Naive thymus-derived CD4-positive, alpha-beta T cell (primary cell): ENCODE measurements around the gene PSTPIP2. TPM values are rescaled to one million over a fixed set of nuclear protein-coding genes. Genes with fewer than 3 reads are reported as not detected.

Experiments used
- ATAC-seq: fragments of 150-1000 bp; cut with Tn5 transposase; 2 replicates; pipeline ENCODE4 v1.10.0; 2021; ENCODE audit warnings: mild to moderate bottlenecking, moderate library complexity
- CTCF ChIA-PET: fragments of 350-600 bp; sonication (Branson Sonifier 250); formaldehyde crosslinking; loops from one replicate; lab custom pipeline; 2021; ENCODE audit warnings: antibody characterized with exemption; lab: Charles Lee
- POLR2A ChIA-PET: fragments of 350-600 bp; sonication (Branson Sonifier 250); formaldehyde crosslinking; loops from one replicate; lab custom pipeline; 2021; ENCODE audit warnings: antibody characterized with exemption, inconsistent platforms; lab: Charles Lee
- DNase-seq, 9 donors: peaks; one replicate each; pipeline versions ENCODE4 v3.0.0 to v3.0.0-alpha.2; 2020 to 2022; ENCODE audit warnings: mixed read lengths in 1 of 9
- H3K27ac ChIP-seq: one replicate; pipeline ENCODE4 v1.7.0; 2013; ENCODE audit warnings: mild to moderate bottlenecking, low read depth, low read length, moderate library complexity
- H3K27me3 ChIP-seq, 2 donors: one replicate each; pipeline ENCODE4 v1.7.0; 2013; ENCODE audit warnings: low read length in 2 of 2, mild to moderate bottlenecking in 2 of 2, moderate library complexity in 2 of 2; ENCODE audit not compliant: control insufficient read depth in 2 of 2, insufficient read depth in 2 of 2
- H3K36me3 ChIP-seq, 3 experiments: 1 replicate in 2 of 3; 2 replicates in 1 of 3; pipeline ENCODE4 v1.7.0; 2013; ENCODE audit warnings: low read length in 3 of 3, mild to moderate bottlenecking in 3 of 3, moderate library complexity in 1 of 3; ENCODE audit not compliant: insufficient read depth in 3 of 3, control insufficient read depth in 2 of 3
- H3K4me1 ChIP-seq, 2 donors: one replicate each; pipeline ENCODE4 v1.7.0; 2013; ENCODE audit warnings: low read length in 2 of 2, mild to moderate bottlenecking in 2 of 2, moderate library complexity in 1 of 2; ENCODE audit not compliant: control insufficient read depth in 2 of 2, insufficient read depth in 2 of 2
- H3K4me3 ChIP-seq: 2 replicates; pipeline ENCODE4 v1.7.0; 2013; ENCODE audit warnings: mild to moderate bottlenecking, low read length
- H3K9me3 ChIP-seq, 3 experiments: 1 replicate in 2 of 3; 2 replicates in 1 of 3; pipeline ENCODE4 v1.7.0; 2013; ENCODE audit warnings: low read length in 3 of 3; ENCODE audit not compliant: control insufficient read depth in 2 of 3
- H3K27ac Mint-ChIP-seq, 9 donors: one replicate each; pipeline ENCODE4 v1.8.0; 2020 to 2022; ENCODE audit warnings: mixed read lengths in 9 of 9, mild to moderate bottlenecking in 8 of 9, moderate library complexity in 5 of 9, inconsistent platforms in 2 of 9
- H3K27me3 Mint-ChIP-seq, 5 donors: one replicate each; pipeline ENCODE4 v1.8.0; 2021 to 2022; ENCODE audit warnings: mixed read lengths in 5 of 5, mild to moderate bottlenecking in 1 of 5
- H3K36me3 Mint-ChIP-seq, 5 donors: one replicate each; pipeline ENCODE4 v1.8.0; 2020 to 2022; ENCODE audit warnings: mixed read lengths in 5 of 5, mild to moderate bottlenecking in 3 of 5, inconsistent platforms in 1 of 5
- H3K4me1 Mint-ChIP-seq, 7 donors: one replicate each; pipeline ENCODE4 v1.8.0; 2020 to 2022; ENCODE audit warnings: mixed read lengths in 7 of 7, mild to moderate bottlenecking in 3 of 7, inconsistent platforms in 1 of 7
- H3K4me3 Mint-ChIP-seq, 10 donors: one replicate each; pipeline ENCODE4 v1.8.0; 2020 to 2022; ENCODE audit warnings: mild to moderate bottlenecking in 10 of 10, mixed read lengths in 10 of 10, moderate library complexity in 6 of 10, inconsistent platforms in 2 of 10
- H3K9me3 Mint-ChIP-seq, 11 donors: one replicate each; pipeline ENCODE4 v1.8.0; 2020 to 2022; ENCODE audit warnings: mixed read lengths in 11 of 11, mild to moderate bottlenecking in 4 of 11, inconsistent platforms in 1 of 11, moderate library complexity in 1 of 11
- intact Hi-C, 2 donors: fragments of 100-400 bp; cut with micrococcal nuclease; formaldehyde crosslinking; loops; one replicate each; pipeline ENCODE4 v1.15.1; 2023
- polyA plus RNA-seq, 2 donors: library from polyadenylated mRNA; unstranded; fragments of 300-500 nt; fragmentation: Illumina TruSeq; gene quantifications; one replicate each; pipeline ENCODE4 v1.2.3, GENCODE V29; 2021
- total RNA-seq, 6 experiments: library from RNA in 5 of 6; stranded (reverse) in 5 of 6; gene quantifications; 1 replicate in 5 of 6; 2 replicates in 1 of 6; pipeline ENCODE4 v1.2.3 and lab custom pipeline; 2021 to 2026

Gene PSTPIP2
- total and polyA plus RNA-seq, 7 experiments from 2014 or later = 11.1 to 24.6 (median 15.2) TPM

- H3K27ac ChIP-seq = no peak overlapping the region
- H3K9me3 Mint-ChIP-seq = peaks cover 0 to 18% (median 10%) of the 10 kb centered on the region in 11 donors
- H3K27ac Mint-ChIP-seq = peak overlapping the region in 3 of 9 donors; percentile 2 to 64 (median 50)
- intact Hi-C loops = no loop called here
- peaks cover 16 to 38% (median 30%) of the 10 kb centered on the region in 7 donors for H3K4me1 Mint-ChIP-seq
- H3K4me1 ChIP-seq = peaks cover 0 to 29% of the 10 kb centered on the region in 2 donors
- H3K27me3 Mint-ChIP-seq = peaks cover 0 to 2% (median 0%) of the 10 kb centered on the region in 5 donors
- H3K27me3 ChIP-seq = no peaks in the 10 kb centered on the region
- POLR2A ChIA-PET = interaction anchor here (1.1 kb wide), 1 partner anchor 56 kb away, joined by 3 read pairs; no protein-coding TSS in a partner anchor
- no peak overlapping the region for H3K4me3 ChIP-seq
- H3K4me3 Mint-ChIP-seq = no peak overlapping the region
- peaks cover 3 to 36% (median 21%) of the 10 kb centered on the region in 5 donors for H3K36me3 Mint-ChIP-seq
- no peak for DNase-seq
- CTCF ChIA-PET = interaction anchor here (0.6 kb wide), 1 partner anchor 29 kb away, joined by 5 read pairs; no protein-coding TSS in a partner anchor
- H3K36me3 ChIP-seq = peaks cover 0 to 4% (median 0%) of the 10 kb centered on the region in 3 experiments
- ATAC-seq = no peak
- H3K9me3 ChIP-seq = peaks cover 0 to 7% (median 0%) of the 10 kb centered on the region in 3 experiments
Observed at GRCh38 chr18:46002934-46003333, 69.1 kb downstream of the PSTPIP2 start.

- no peak for ATAC-seq
- Histone ChIP-seq H3K27ac (no peak overlapping the region), H3K27me3 (no peaks in the 10 kb centered on the region), H3K4me3 (no peak overlapping the region), H3K9me3 (peaks cover 0 to 7% (median 0%) of the 10 kb centered on the region in 3 experiments), H3K4me1 (peaks cover 0 to 38% of the 10 kb centered on the region in 2 donors), H3K36me3 (peaks cover 0 to 4% (median 0%) of the 10 kb centered on the region in 3 experiments)
- Mint-ChIP-seq H3K27ac (no peak overlapping the region), H3K4me3 (no peak overlapping the region), H3K27me3 (peaks cover 0 to 2% (median 0%) of the 10 kb centered on the region in 5 donors), H3K36me3 (peaks cover 0 to 28% (median 18%) of the 10 kb centered on the region in 5 donors), H3K4me1 (peaks cover 17 to 46% (median 38%) of the 10 kb centered on the region in 7 donors), H3K9me3 (peaks cover 0 to 18% (median 10%) of the 10 kb centered on the region in 11 donors)
- CTCF ChIA-PET = interaction anchor here (0.6 kb wide), 1 partner anchor 1230 kb away, joined by 3 read pairs; no protein-coding TSS in a partner anchor
- no peak for DNase-seq
- intact Hi-C loops = no loop called here
- POLR2A ChIA-PET = interaction anchor here (1.1 kb wide), 1 partner anchor 57 kb away, joined by 3 read pairs; no protein-coding TSS in a partner anchor
Observed at GRCh38 chr18:46001892-46002291, 70.2 kb downstream of the PSTPIP2 start.

- peaks cover 0 to 2% (median 0%) of the 10 kb centered on the region in 5 donors for H3K27me3 Mint-ChIP-seq
- peak overlapping the region in 5 of 10 donors; percentile 11 to 51 (median 18) for H3K4me3 Mint-ChIP-seq
- H3K27ac Mint-ChIP-seq = peak overlapping the region in 6 of 9 donors; percentile 0 to 62 (median 33)
- peaks cover 0 to 18% (median 10%) of the 10 kb centered on the region in 11 donors for H3K9me3 Mint-ChIP-seq
- H3K4me1 Mint-ChIP-seq = peaks cover 17 to 55% (median 44%) of the 10 kb centered on the region in 7 donors
- peaks cover 0 to 26% (median 18%) of the 10 kb centered on the region in 5 donors for H3K36me3 Mint-ChIP-seq
- Histone ChIP-seq H3K4me1 (peaks cover 0 to 43% of the 10 kb centered on the region in 2 donors), H3K4me3 (no peak overlapping the region), H3K27me3 (no peaks in the 10 kb centered on the region), H3K9me3 (peaks cover 0 to 7% (median 0%) of the 10 kb centered on the region in 3 experiments), H3K36me3 (peaks cover 0 to 4% (median 0%) of the 10 kb centered on the region in 3 experiments), H3K27ac (no peak overlapping the region)
- intact Hi-C loops = no loop called here
- POLR2A ChIA-PET = no interaction called here
- CTCF ChIA-PET = no interaction called here
- DNase-seq = no peak
- no peak for ATAC-seq
Observed at GRCh38 chr18:46001074-46001473, 71.0 kb downstream of the PSTPIP2 start.

GRCh38 chr18:45999536-45999935, 72.5 kb downstream of the PSTPIP2 start:
- H3K4me3 Mint-ChIP-seq = peak overlapping the region in 5 of 10 donors; percentile 10 to 80 (median 72)
- ChIA-PET CTCF (no interaction called here), POLR2A (interaction anchor here (1.2 kb wide), 1 partner anchor 11 kb away, joined by 4 read pairs; no protein-coding TSS in a partner anchor)
- Histone ChIP-seq H3K9me3 (peaks cover 0 to 7% (median 0%) of the 10 kb centered on the region in 3 experiments), H3K36me3 (peaks cover 0 to 4% (median 0%) of the 10 kb centered on the region in 3 experiments), H3K27me3 (no peaks in the 10 kb centered on the region), H3K4me3 (no peak overlapping the region), H3K4me1 (peaks cover 0 to 44% of the 10 kb centered on the region in 2 donors), H3K27ac (no peak overlapping the region)
- DNase-seq (no peak), ATAC-seq (no peak)
- peak overlapping the region in 8 of 9 donors; percentile 76 to 94 (median 89) for H3K27ac Mint-ChIP-seq
- H3K27me3 Mint-ChIP-seq = peaks cover 0 to 2% (median 0%) of the 10 kb centered on the region in 5 donors
- peaks cover 0 to 18% (median 10%) of the 10 kb centered on the region in 11 donors for H3K9me3 Mint-ChIP-seq
- peaks cover 0 to 22% (median 18%) of the 10 kb centered on the region in 5 donors for H3K36me3 Mint-ChIP-seq
- peaks cover 20 to 62% (median 52%) of the 10 kb centered on the region in 7 donors for H3K4me1 Mint-ChIP-seq
- intact Hi-C loops = loop anchor here (5.0 kb wide), 1 partner anchor 43 kb away; no protein-coding TSS in a partner anchor

GRCh38 chr18:45998244-45998643, 73.8 kb downstream of the PSTPIP2 start:
- peak overlapping the region; percentile 61 for H3K4me3 ChIP-seq
- CTCF ChIA-PET = interaction anchor here (1.1 to 1.4 kb wide), 2 partner anchors 74 to 76 kb away, joined by 3 to 7 read pairs; partner anchors contain the start of gene PSTPIP2
- H3K27me3 Mint-ChIP-seq = peaks cover 0 to 2% (median 0%) of the 10 kb centered on the region in 5 donors
- intact Hi-C loops = loop anchor here (1.0 to 5.0 kb wide), 4 partner anchors 30 to 100 kb away; partner anchors contain the start of genes ATP5F1A (in 1 of the 2) and EPG5 (in 1 of the 2)
- peaks cover 0 to 7% (median 0%) of the 10 kb centered on the region in 3 experiments for H3K9me3 ChIP-seq
- DNase-seq = peak in 7 of 9 donors; percentile 8 to 38 (median 26)
- H3K4me1 ChIP-seq = peaks cover 0 to 44% of the 10 kb centered on the region in 2 donors
- H3K27me3 ChIP-seq = no peaks in the 10 kb centered on the region
- peak overlapping the region; percentile 63 to 83 (median 78) for H3K4me3 Mint-ChIP-seq
- peak; percentile 76 for ATAC-seq
- peak overlapping the region; percentile 65 for H3K27ac ChIP-seq
- H3K9me3 Mint-ChIP-seq = peaks cover 0 to 18% (median 10%) of the 10 kb centered on the region in 11 donors
- H3K27ac Mint-ChIP-seq = peak overlapping the region; percentile 76 to 94 (median 87)
- peaks cover 20 to 62% (median 52%) of the 10 kb centered on the region in 7 donors for H3K4me1 Mint-ChIP-seq
- POLR2A ChIA-PET = interaction anchor here (1.0 to 2.8 kb wide), 3 partner anchors 29 to 73 kb away, joined by 3 to 13 read pairs (median 4); partner anchors contain the start of gene PSTPIP2
- H3K36me3 Mint-ChIP-seq = peaks cover 0 to 30% (median 23%) of the 10 kb centered on the region in 5 donors
- H3K36me3 ChIP-seq = peaks cover 0 to 4% (median 0%) of the 10 kb centered on the region in 3 experiments

GRCh38 chr18:45997700-45998151, 74.3 kb downstream of the PSTPIP2 start:
- peaks cover 0 to under 1% (median 0%) of the 10 kb centered on the region in 5 donors for H3K27me3 Mint-ChIP-seq
- intact Hi-C loops = loop anchor here (1.0 to 5.0 kb wide), 5 partner anchors 30 to 101 kb away; partner anchors contain the start of genes ATP5F1A (in 1 of the 2) and EPG5 (in 1 of the 2)
- Histone ChIP-seq H3K4me3 (peak overlapping the region; percentile 61), H3K27ac (peak overlapping the region; percentile 65), H3K4me1 (peaks cover 0 to 44% of the 10 kb centered on the region in 2 donors), H3K27me3 (no peaks in the 10 kb centered on the region), H3K36me3 (no peaks in the 10 kb centered on the region), H3K9me3 (peaks cover 0 to 7% (median 0%) of the 10 kb centered on the region in 3 experiments)
- peak overlapping the region; percentile 76 to 94 (median 87) for H3K27ac Mint-ChIP-seq
- peaks cover 20 to 62% (median 52%) of the 10 kb centered on the region in 7 donors for H3K4me1 Mint-ChIP-seq
- ChIA-PET CTCF (interaction anchor here (0.6 to 1.4 kb wide), 4 partner anchors 74 to 332 kb away, joined by 3 to 7 read pairs (median 3); partner anchors contain the start of gene PSTPIP2), POLR2A (interaction anchor here (0.6 to 2.8 kb wide), 6 partner anchors 19 to 310 kb away, joined by 3 to 13 read pairs (median 3); partner anchors contain the start of gene PSTPIP2)
- peaks cover 0 to 15% (median 8%) of the 10 kb centered on the region in 11 donors for H3K9me3 Mint-ChIP-seq
- DNase-seq = peak in 7 of 9 donors; percentile 8 to 40 (median 27)
- peak; percentile 71 for ATAC-seq
- peaks cover 0 to 28% (median 19%) of the 10 kb centered on the region in 5 donors for H3K36me3 Mint-ChIP-seq
- peak overlapping the region; percentile 63 to 83 (median 78) for H3K4me3 Mint-ChIP-seq
